ENCODE data around the gene SNAPC1. TPM values are rescaled to one million over a fixed set of nuclear protein-coding genes. Genes with fewer than 3 reads are reported as not detected.
"Not testable (repeated sequence)": the region's sequence is repeated elsewhere in the genome, so short reads cannot be mapped to it uniquely, and the experiment has no call there.

Gene SNAPC1
- total RNA-seq, 1 donor from 2014 or later, result 5.6 TPM

GRCh38 chr14:61754627-61755381 is 7.4 kb upstream of the SNAPC1 start:
- no peaks in the 10 kb centered on the region for H3K36me3 Mint-ChIP-seq
- H3K27ac Mint-ChIP-seq, result no peak overlapping the region
- no peak overlapping the region for H3K4me3 Mint-ChIP-seq
- H3K4me1 Mint-ChIP-seq (ENCODE audit: unreplicated experiment), result no peaks in the 10 kb centered on the region
- H3K9me3 Mint-ChIP-seq, result no peaks in the 10 kb centered on the region
- H3K27me3 Mint-ChIP-seq, result no peaks in the 10 kb centered on the region
- no peak for TF ChIP-seq CTCF (conservative IDR thresholded peaks at IDR 0.05)
- DNase-seq (ENCODE audit: extremely low spot score, unreplicated experiment), result no peak

- not testable (repeated sequence) for H3K27me3 Mint-ChIP-seq; H3K9me3 Mint-ChIP-seq; H3K4me1 Mint-ChIP-seq (ENCODE audit: unreplicated experiment); H3K36me3 Mint-ChIP-seq; H3K4me3 Mint-ChIP-seq; H3K27ac Mint-ChIP-seq; DNase-seq (ENCODE audit: extremely low spot score, unreplicated experiment)
Observed at GRCh38 chr14:61755382-61755742, 6.9 kb upstream of the SNAPC1 start.

GRCh38 chr14:61756135-61756534 is 6.1 kb upstream of the SNAPC1 start:
- H3K36me3 Mint-ChIP-seq, result no peaks in the 10 kb centered on the region
- no peaks in the 10 kb centered on the region for H3K4me1 Mint-ChIP-seq (ENCODE audit: unreplicated experiment)
- no peak for TF ChIP-seq CTCF (conservative IDR thresholded peaks at IDR 0.05)
- no peaks in the 10 kb centered on the region for H3K27me3 Mint-ChIP-seq
- H3K4me3 Mint-ChIP-seq, result no peak overlapping the region
- DNase-seq (ENCODE audit: extremely low spot score, unreplicated experiment), result no peak
- no peak overlapping the region for H3K27ac Mint-ChIP-seq
- no peaks in the 10 kb centered on the region for H3K9me3 Mint-ChIP-seq

GRCh38 chr14:61759878-61760277 is 2.3 kb upstream of the SNAPC1 start:
- H3K9me3 Mint-ChIP-seq, result no peaks in the 10 kb centered on the region
- no peaks in the 10 kb centered on the region for H3K27me3 Mint-ChIP-seq
- no peak overlapping the region for H3K27ac Mint-ChIP-seq
- H3K36me3 Mint-ChIP-seq, result peaks cover 5% of the 10 kb centered on the region
- peaks cover 18% of the 10 kb centered on the region for H3K4me1 Mint-ChIP-seq (ENCODE audit: unreplicated experiment)
- no peak for DNase-seq (ENCODE audit: extremely low spot score, unreplicated experiment)
- TF ChIP-seq CTCF (conservative IDR thresholded peaks at IDR 0.05), result no peak
- no peak overlapping the region for H3K4me3 Mint-ChIP-seq

GRCh38 chr14:61761557-61761956 is 663 bp upstream of the SNAPC1 start:
- H3K27me3 Mint-ChIP-seq, result no peaks in the 10 kb centered on the region
- peaks cover 5% of the 10 kb centered on the region for H3K36me3 Mint-ChIP-seq
- no peaks in the 10 kb centered on the region for H3K9me3 Mint-ChIP-seq
- no peak for DNase-seq (ENCODE audit: extremely low spot score, unreplicated experiment)
- H3K4me3 Mint-ChIP-seq, result peak overlapping the region; percentile 99
- H3K4me1 Mint-ChIP-seq (ENCODE audit: unreplicated experiment), result peaks cover 35% of the 10 kb centered on the region
- H3K27ac Mint-ChIP-seq, result peak overlapping the region; percentile 92
- TF ChIP-seq CTCF (conservative IDR thresholded peaks at IDR 0.05), result no peak

GRCh38 chr14:61764342-61765122 is 2.3 kb downstream of the SNAPC1 start:
- no peak for DNase-seq (ENCODE audit: extremely low spot score, unreplicated experiment)
- TF ChIP-seq CTCF (conservative IDR thresholded peaks at IDR 0.05), result no peak
- peaks cover 13% of the 10 kb centered on the region for H3K36me3 Mint-ChIP-seq
- H3K27ac Mint-ChIP-seq, result no peak overlapping the region
- H3K4me1 Mint-ChIP-seq (ENCODE audit: unreplicated experiment), result peaks cover 37% of the 10 kb centered on the region
- H3K27me3 Mint-ChIP-seq, result no peaks in the 10 kb centered on the region
- peak overlapping the region; percentile 99 for H3K4me3 Mint-ChIP-seq
- no peaks in the 10 kb centered on the region for H3K9me3 Mint-ChIP-seq

Data from type B pancreatic cell (in vitro differentiated cells).